ENCODE data around the gene RSAD1.
A peak's percentile ranks its signal among the peaks of the same experiment; 100 is the strongest.

RSAD1 gene

DNA sequence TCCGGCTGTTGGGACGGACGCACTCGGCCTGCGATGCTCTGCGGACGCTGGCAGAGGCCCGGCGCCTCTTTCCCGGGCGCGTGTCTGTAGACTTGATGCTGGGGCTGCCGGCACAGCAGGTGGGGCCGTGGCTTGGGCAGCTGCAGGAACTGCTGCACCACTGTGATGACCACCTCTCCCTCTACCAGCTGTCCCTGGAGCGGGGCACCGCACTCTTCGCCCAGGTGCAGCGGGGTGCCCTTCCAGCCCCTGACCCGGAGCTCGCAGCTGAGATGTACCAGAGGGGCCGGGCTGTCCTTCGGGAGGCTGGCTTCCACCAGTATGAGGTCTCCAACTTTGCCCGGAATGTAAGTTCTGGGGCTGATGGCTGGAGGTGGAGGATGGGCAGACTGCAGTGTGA is 3.5 kb downstream of the RSAD1 start:
- peaks cover 7% of the 10 kb centered on the region for H3F3A ChIP-seq (ENCODE audit: control insufficient read depth, insufficient read depth)
- H3K36me3 ChIP-seq (ENCODE audit: control insufficient read depth, low read length): peaks cover 30% of the 10 kb centered on the region
- H3K27me3 ChIP-seq (ENCODE audit: control insufficient read depth, low read length): no peaks in the 10 kb centered on the region
- no peaks in the 10 kb centered on the region for H3K9me2 ChIP-seq (replicated peaks; ENCODE audit: control insufficient read depth, low read length)
- H4K20me1 ChIP-seq (ENCODE audit: control insufficient read depth, insufficient read depth, low read depth, low read length): no peaks in the 10 kb centered on the region
- H3K79me2 ChIP-seq (ENCODE audit: control insufficient read depth, low read length): peaks cover 13% of the 10 kb centered on the region
- no peak overlapping the region for H3K4me2 ChIP-seq (ENCODE audit: low read length)
- H3K9me3 ChIP-seq (ENCODE audit: control insufficient read depth, insufficient read depth, low read length): no peaks in the 10 kb centered on the region
- no peak overlapping the region for H3K4me3 ChIP-seq (ENCODE audit: low read length)
- H3K4me1 ChIP-seq (ENCODE audit: control insufficient read depth, low read length): peaks cover 27% of the 10 kb centered on the region
- TF ChIP-seq, protein P1, sequence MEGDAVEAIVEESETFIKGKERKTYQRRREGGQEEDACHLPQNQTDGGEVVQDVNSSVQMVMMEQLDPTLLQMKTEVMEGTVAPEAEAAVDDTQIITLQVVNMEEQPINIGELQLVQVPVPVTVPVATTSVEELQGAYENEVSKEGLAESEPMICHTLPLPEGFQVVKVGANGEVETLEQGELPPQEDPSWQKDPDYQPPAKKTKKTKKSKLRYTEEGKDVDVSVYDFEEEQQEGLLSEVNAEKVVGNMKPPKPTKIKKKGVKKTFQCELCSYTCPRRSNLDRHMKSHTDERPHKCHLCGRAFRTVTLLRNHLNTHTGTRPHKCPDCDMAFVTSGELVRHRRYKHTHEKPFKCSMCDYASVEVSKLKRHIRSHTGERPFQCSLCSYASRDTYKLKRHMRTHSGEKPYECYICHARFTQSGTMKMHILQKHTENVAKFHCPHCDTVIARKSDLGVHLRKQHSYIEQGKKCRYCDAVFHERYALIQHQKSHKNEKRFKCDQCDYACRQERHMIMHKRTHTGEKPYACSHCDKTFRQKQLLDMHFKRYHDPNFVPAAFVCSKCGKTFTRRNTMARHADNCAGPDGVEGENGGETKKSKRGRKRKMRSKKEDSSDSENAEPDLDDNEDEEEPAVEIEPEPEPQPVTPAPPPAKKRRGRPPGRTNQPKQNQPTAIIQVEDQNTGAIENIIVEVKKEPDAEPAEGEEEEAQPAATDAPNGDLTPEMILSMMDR (IDR thresholded peaks at IDR 0.05; ENCODE audit: low read depth, low read length, poor library complexity, severe bottlenecking): no peak
- no peak for TF ChIP-seq EZH2phosphoT487 (IDR thresholded peaks at IDR 0.05; ENCODE audit: borderline replicate concordance, low read length)
- no peak overlapping the region for H3K27ac ChIP-seq (ENCODE audit: low read depth, low read length)

DNA sequence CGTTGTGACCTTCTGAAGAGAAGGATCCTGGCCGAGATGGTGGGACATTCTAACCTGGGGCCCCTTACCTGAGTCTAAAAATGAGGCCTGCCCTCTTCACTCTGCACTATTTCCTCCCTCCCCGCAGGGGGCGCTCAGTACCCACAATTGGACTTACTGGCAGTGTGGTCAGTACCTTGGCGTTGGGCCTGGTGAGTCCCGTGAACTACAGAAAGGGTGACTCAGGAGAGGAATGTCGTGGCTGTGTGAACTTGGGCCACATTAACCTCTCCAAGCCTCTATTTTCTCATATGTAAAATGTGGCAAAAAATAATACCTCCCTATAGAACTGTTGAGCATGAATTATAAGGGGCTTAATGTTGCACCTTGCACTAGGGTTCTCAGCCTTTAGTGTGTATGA is 3.9 kb downstream of the RSAD1 start:
- H3K79me2 ChIP-seq (ENCODE audit: control insufficient read depth, low read length): peaks cover 13% of the 10 kb centered on the region
- H3F3A ChIP-seq (ENCODE audit: control insufficient read depth, insufficient read depth): peaks cover 7% of the 10 kb centered on the region
- H3K36me3 ChIP-seq (ENCODE audit: control insufficient read depth, low read length): peaks cover 30% of the 10 kb centered on the region
- H3K4me1 ChIP-seq (ENCODE audit: control insufficient read depth, low read length): peaks cover 27% of the 10 kb centered on the region
- H3K27ac ChIP-seq (ENCODE audit: low read depth, low read length): no peak overlapping the region
- H4K20me1 ChIP-seq (ENCODE audit: control insufficient read depth, insufficient read depth, low read depth, low read length): no peaks in the 10 kb centered on the region
- no peaks in the 10 kb centered on the region for H3K9me3 ChIP-seq (ENCODE audit: control insufficient read depth, insufficient read depth, low read length)
- H3K27me3 ChIP-seq (ENCODE audit: control insufficient read depth, low read length): no peaks in the 10 kb centered on the region
- H3K9me2 ChIP-seq (replicated peaks; ENCODE audit: control insufficient read depth, low read length): no peaks in the 10 kb centered on the region
- H3K4me2 ChIP-seq (ENCODE audit: low read length): no peak overlapping the region
- no peak overlapping the region for H3K4me3 ChIP-seq (ENCODE audit: low read length)
- no peak for TF ChIP-seq EZH2phosphoT487 (IDR thresholded peaks at IDR 0.05; ENCODE audit: borderline replicate concordance, low read length)
- TF ChIP-seq, protein P1 (IDR thresholded peaks at IDR 0.05; ENCODE audit: low read depth, low read length, poor library complexity, severe bottlenecking): peak; percentile 97

DNA sequence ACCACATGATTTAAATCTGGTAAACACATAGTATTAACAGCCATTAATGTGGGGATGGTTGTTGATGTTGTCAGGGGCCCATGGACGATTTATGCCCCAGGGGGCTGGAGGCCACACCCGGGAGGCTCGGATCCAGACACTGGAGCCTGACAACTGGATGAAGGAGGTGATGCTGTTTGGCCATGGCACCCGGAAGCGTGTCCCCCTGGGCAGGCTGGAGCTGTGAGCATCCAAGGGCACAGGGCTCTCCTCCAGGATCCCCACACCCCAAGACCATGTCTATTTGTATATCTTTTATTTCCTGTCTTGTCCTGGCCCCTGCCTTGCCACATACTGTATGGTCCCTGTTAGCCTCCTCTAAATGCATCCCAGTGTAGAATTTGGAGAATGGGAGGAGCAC is 4.6 kb downstream of the RSAD1 start:
- Histone ChIP-seq H3K4me2 (ENCODE audit: low read length) (no peak overlapping the region), H3K36me3 (ENCODE audit: control insufficient read depth, low read length) (peaks cover 30% of the 10 kb centered on the region), H3K27me3 (ENCODE audit: control insufficient read depth, low read length) (no peaks in the 10 kb centered on the region), H3K9me3 (ENCODE audit: control insufficient read depth, insufficient read depth, low read length) (no peaks in the 10 kb centered on the region), H3F3A (ENCODE audit: control insufficient read depth, insufficient read depth) (peaks cover 7% of the 10 kb centered on the region), H3K9me2 (replicated peaks; ENCODE audit: control insufficient read depth, low read length) (no peaks in the 10 kb centered on the region), H3K79me2 (ENCODE audit: control insufficient read depth, low read length) (peaks cover 13% of the 10 kb centered on the region), H3K27ac (ENCODE audit: low read depth, low read length) (no peak overlapping the region), H4K20me1 (ENCODE audit: control insufficient read depth, insufficient read depth, low read depth, low read length) (no peaks in the 10 kb centered on the region), H3K4me1 (ENCODE audit: control insufficient read depth, low read length) (peaks cover 22% of the 10 kb centered on the region), H3K4me3 (ENCODE audit: low read length) (no peak overlapping the region)
- TF ChIP-seq, protein P1 (IDR thresholded peaks at IDR 0.05; ENCODE audit: low read depth, low read length, poor library complexity, severe bottlenecking): no peak
- TF ChIP-seq EZH2phosphoT487 (IDR thresholded peaks at IDR 0.05; ENCODE audit: borderline replicate concordance, low read length): no peak
